Heart left ventricle (tissue), 13 donors: ENCODE measurements around the gene ULBP3.

Experiments used
- CTCF ChIP-seq, 12 donors: fragments of 200-600 bp; sonication (generic) in 4 of 12; IDR thresholded peaks; one replicate each; pipeline versions ENCODE4 v1.5.0 to v1.8.0; 2018 to 2022; ENCODE audit warnings: antibody characterized with exemption in 12 of 12, mild to moderate bottlenecking in 5 of 12
- POLR2A ChIP-seq, 2 donors: fragments of 450-650 bp; IDR thresholded peaks; one replicate each; pipeline ENCODE4 v1.6.1; 2017; ENCODE audit warnings: antibody characterized with exemption in 2 of 2, mild to moderate bottlenecking in 2 of 2, moderate library complexity in 2 of 2
- donor health status: ischemic (EF 13 %, LVEDD 7.1; RV severe dilation, severe dysfunction).
- donor health status: DM: no; HTN: yes; CAD: no.
- donor health status: DM: no; HTN: no; CAD: no.
- donor health status: ischemic (EF 25% LVEDD 6.9; RV normal size, moderate dysfunction).
- donor health status: ischemic (EF 25% LVEDD 5.7; RV mildly dilated, moderate dysfunction).
- donor health status: ischemic (EF 35%, LVEDD 5.7; RV mildly dilated, moderate dysfunction).
- donor health status: nonischemic (EF 11% LVEDD 7.7; RV severe dilation, severe dysfunction).
- donor health status: DM: yes; HTN: yes; CAD: no.
- donor health status: PGD.
- donor health status: ischemic (EF 29% LVEDD 5.4; RV normal size, mild dysfunction).
- donor health status: nonischemic (EF 23%, LVEDD 6.1; RV moderate dilation, normal function).

DNA sequence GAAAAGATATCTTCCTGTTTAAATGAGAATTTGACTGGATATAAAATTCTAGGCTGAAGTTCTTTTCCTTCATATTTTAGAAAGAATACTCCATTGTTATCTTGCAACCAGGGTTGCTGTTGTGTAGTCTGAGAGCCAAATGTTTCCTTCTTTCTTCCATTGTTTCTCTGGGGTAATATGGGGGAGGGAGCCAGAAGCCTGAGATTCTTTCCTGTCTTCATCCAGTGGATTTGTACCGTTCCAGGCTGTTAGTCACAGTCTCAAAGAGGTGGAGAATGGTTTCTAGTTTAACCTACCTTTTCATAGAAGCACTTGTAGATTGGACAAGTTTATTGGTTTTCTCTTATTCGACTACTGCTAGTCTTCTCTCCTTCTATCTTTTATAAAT is 6.1 kb upstream of the ULBP3 start:
- TF ChIP-seq CTCF (IDR thresholded peaks at IDR 0.05) (no peak), POLR2A (IDR thresholded peaks at IDR 0.05) (no peak)
